Activated CD4-positive, alpha-beta T cell treated with anti-CD3 and anti-CD28 coated beads for 36 hours (primary cell): ENCODE results near the gene PATZ1. TPM values are rescaled to one million over a fixed set of nuclear protein-coding genes. Genes with fewer than 3 reads are reported as not detected.

Experiments
- ATAC-seq: fragments of 200-7000 bp; cut with Tn5 transposase; one replicate; pipeline ENCODE4 v1.10.0; 2021; ENCODE audit warnings: mild to moderate bottlenecking, moderate library complexity
- CTCF ChIA-PET: fragments of 350-600 bp; sonication (Branson Sonifier 250); formaldehyde crosslinking; loops from one replicate; lab custom pipeline; 2021; ENCODE audit warnings: antibody characterized with exemption; lab: Charles Lee
- POLR2A ChIA-PET: fragments of 350-600 bp; sonication (Branson Sonifier 250); formaldehyde crosslinking; loops from one replicate; lab custom pipeline; 2021; ENCODE audit warnings: antibody characterized with exemption, inconsistent platforms; lab: Charles Lee
- DNase-seq: peaks from one replicate; pipeline ENCODE4 v3.0.0-alpha.2; 2020
- H3K27ac Mint-ChIP-seq: one replicate; pipeline ENCODE4 v1.8.0; 2021; ENCODE audit warnings: mixed read lengths
- H3K27me3 Mint-ChIP-seq: one replicate; pipeline ENCODE4 v1.8.0; 2021; ENCODE audit warnings: mixed read lengths
- H3K36me3 Mint-ChIP-seq: one replicate; pipeline ENCODE4 v1.8.0; 2021; ENCODE audit warnings: low read depth, mixed read lengths
- H3K4me1 Mint-ChIP-seq: one replicate; pipeline ENCODE4 v1.8.0; 2021; ENCODE audit warnings: mixed read lengths
- H3K4me3 Mint-ChIP-seq: one replicate; pipeline ENCODE4 v1.8.0; 2021; ENCODE audit warnings: mild to moderate bottlenecking, moderate library complexity, mixed read lengths
- H3K9me3 Mint-ChIP-seq: one replicate; pipeline ENCODE4 v1.8.0; 2021; ENCODE audit warnings: low read depth, mixed read lengths
- intact Hi-C, 2 experiments: fragments of 100-400 bp; cut with DNase I in 1 of 2; cut with micrococcal nuclease in 1 of 2; formaldehyde crosslinking; loops; one replicate each; pipeline versions ENCODE4 v1.14.2 to v1.15.1; 2022 to 2024; cut with DNase I, micrococcal nuclease
- total RNA-seq, 2 experiments: library from RNA; stranded (reverse); gene quantifications; one replicate each; pipeline ENCODE4 v1.2.3, GENCODE V29; 2021

The PATZ1 gene
- total RNA-seq, 2 experiments from 2014 or later, result 22.9 to 23.9 TPM

DNA sequence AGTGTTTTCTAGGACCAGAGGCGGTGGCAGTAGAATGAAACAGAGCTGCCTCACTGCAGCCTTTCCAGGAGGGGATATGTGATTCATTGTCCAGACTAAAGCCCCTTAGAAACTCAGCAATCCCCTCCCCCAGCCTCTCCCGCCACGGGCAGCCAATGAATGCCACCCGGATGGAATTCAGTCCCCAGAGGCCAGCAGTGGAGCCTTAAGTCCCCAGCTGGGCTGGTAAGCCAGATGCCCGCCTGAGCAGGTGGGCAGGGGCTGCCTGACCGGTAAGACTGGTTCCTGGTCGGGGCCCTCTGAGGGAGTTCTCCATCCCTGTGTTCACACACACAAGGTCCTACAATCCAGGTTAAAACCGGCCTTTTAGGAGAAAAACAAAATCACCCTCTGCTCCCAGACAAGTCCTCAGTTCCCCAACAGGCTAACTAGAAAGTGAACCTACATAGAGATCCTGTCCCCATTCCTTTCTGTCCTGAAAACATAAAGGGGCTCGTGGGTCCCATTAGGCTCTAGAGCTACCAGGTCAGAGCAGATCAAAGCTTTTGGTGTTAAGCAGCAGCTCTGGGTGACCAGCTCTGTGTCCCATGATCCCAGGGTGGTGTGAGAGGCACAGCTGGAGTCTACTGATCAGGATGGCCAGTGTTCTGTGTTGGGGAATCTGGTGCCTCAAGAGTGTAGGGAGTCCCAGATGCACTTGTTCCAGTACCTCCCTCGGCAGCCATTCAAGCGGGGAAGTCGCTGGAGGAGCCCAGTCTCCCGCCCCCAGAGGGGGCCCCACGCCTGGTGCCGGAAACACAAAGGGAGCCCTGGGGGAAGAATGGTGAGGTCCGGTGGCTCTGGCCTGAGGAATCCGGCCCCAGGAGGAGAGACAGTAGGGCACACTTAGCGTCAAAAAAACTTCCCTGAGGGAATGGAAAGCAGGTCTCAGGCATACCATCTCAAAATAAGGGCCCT lies 2.6 kb downstream of the PATZ1 start:
- CTCF ChIA-PET, result interaction anchor here (0.6 to 1.5 kb wide), 4 partner anchors 41 to 322 kb away, joined by 3 to 6 read pairs (median 4); no protein-coding TSS in a partner anchor
- peaks cover 55% of the 10 kb centered on the region for H3K4me1 Mint-ChIP-seq

DNA sequence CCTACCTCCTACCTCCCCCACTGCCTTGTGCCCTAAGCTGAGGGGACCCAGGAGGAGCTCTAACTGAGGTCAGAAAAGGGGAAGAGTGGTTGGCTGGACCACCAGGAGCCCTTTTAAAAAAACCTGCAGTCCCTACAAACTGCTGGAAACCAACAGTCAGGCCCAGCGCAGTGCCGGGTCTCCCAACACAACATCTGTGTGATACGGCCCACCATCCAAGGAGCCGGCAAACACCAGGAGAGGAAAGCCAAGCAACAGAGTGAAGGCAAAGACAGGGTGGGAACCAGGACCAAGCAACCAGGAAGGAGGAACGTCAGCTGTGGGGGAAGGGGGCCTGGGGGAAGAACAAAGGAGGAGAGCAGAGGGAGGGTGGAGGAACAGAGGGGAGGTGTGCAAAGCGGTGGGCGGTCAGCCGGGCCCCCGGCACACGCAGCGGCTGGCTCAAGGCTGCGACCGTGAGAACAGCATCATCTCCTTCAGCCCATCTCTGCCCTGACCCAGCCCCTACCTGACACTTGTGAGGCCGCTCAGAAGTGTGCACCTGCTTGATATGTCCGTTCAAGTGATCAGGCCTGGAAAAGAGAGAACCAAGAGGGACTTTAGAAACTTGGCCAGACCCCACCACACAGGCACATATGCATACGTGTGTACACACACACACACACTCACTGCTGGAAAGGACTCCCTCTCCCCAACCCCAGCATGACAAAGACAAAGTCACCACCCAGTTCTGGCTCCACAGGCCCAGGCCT lies 3.6 kb downstream of the PATZ1 start:
- POLR2A ChIA-PET, result interaction anchor here (0.6 kb wide), 1 partner anchor 258 kb away, joined by 4 read pairs; no protein-coding TSS in a partner anchor
- peak; percentile 22 for DNase-seq
- H3K36me3 Mint-ChIP-seq, result peaks cover 51% of the 10 kb centered on the region

More for the DNA sequence above, 2.6 kb downstream of the PATZ1 start:
- Mint-ChIP-seq H3K36me3 (peaks cover 45% of the 10 kb centered on the region), H3K27ac (peak overlapping the region; percentile 92), H3K27me3 (no peaks in the 10 kb centered on the region), H3K4me3 (peak overlapping the region; percentile 90), H3K9me3 (no peaks in the 10 kb centered on the region)
- POLR2A ChIA-PET, result interaction anchor here (0.5 to 2.7 kb wide), 4 partner anchors 49 to 208 kb away, joined by 3 to 8 read pairs (median 5); partner anchors contain the start of gene PIK3IP1
- intact Hi-C loops, result loop anchor here (2.0 to 10.0 kb wide), 4 partner anchors 13 to 601 kb away; partner anchors contain the start of genes LIMK2 (in 1 of the 2), SELENOM (in 1 of the 2) and YWHAH (in 1 of the 2)
- peak; percentile 58 for DNase-seq
- ATAC-seq, result no peak

DNA sequence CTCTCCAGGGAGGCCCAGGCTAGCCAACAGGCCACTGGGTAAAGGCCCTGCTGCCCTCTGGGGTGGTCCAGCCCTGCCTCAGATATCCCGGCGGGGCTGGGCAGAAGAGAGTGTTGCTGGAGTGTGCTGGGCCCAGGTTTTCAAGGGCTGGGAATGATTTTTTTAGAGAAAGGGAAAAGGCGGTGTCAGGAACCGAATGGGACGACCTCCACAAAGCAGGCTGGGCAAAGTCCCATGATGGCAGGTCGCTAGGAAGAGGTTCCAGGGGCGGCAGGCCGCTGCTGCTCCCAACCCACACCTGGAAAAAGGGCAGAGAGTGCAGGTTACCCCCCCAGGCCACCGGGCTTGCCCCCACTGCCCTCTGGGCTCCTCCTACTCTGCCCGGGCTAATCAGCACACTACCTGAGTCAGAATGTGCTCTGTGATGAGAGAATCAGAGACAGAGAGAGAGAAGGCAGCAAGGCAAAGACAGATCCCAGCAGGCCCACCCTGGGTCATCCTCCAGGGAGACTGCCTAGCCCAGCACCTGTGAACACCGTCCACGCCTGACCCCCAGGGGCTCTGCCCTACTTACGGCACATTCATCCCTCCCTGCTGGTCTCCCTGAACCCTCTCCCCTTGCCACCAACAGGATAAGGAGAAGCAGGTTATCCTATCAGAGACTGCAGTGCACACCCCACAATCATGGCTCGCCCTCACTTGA lies 4.6 kb downstream of the PATZ1 start:
- intact Hi-C loops, result loop anchor here in 1 of 2 experiments (10.0 kb wide), 1 partner anchor 603 kb away; the partner anchor contains the start of gene YWHAH
- Mint-ChIP-seq H3K36me3 (peaks cover 57% of the 10 kb centered on the region), H3K4me1 (peaks cover 68% of the 10 kb centered on the region), H3K27ac (peak overlapping the region; percentile 92), H3K4me3 (peak overlapping the region; percentile 90), H3K9me3 (no peaks in the 10 kb centered on the region), H3K27me3 (no peaks in the 10 kb centered on the region)
- POLR2A ChIA-PET, result no interaction called here
- DNase-seq (no peak), ATAC-seq (no peak)
- CTCF ChIA-PET, result no interaction called here

More for the DNA sequence above, 3.6 kb downstream of the PATZ1 start:
- Mint-ChIP-seq H3K27me3 (no peaks in the 10 kb centered on the region), H3K4me3 (peak overlapping the region; percentile 90), H3K4me1 (peaks cover 60% of the 10 kb centered on the region), H3K27ac (peak overlapping the region; percentile 92), H3K9me3 (no peaks in the 10 kb centered on the region)
- intact Hi-C loops, result loop anchor here in 1 of 2 experiments (10.0 kb wide), 1 partner anchor 602 kb away; the partner anchor contains the start of gene YWHAH
- ATAC-seq, result no peak
- CTCF ChIA-PET, result interaction anchor here (0.6 kb wide), 1 partner anchor 292 kb away, joined by 5 read pairs; no protein-coding TSS in a partner anchor

DNA sequence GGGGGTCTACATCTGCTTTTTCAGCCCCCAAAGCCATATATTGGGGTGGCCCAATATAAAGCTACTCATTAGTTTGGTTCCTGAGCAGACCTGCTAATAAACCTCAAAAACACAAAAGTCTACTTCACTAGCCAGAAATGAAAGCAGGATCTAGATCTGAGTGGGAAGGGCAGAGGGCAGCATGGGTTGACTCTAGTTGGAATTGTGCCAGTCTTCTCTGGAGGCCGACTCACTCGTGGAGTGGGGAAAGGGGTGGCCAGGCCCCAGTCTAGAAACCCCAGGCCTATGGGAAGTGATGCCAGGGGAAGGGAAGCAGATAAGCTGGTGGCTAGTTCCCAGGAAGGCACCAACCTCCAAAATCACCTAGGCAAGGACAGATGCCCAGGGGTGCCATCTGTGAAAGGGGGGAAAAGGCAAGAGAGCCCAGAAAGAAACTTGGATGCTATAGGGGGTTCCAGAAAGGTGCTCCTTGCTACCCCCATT lies 5.3 kb downstream of the PATZ1 start:
- CTCF ChIA-PET, result no interaction called here
- intact Hi-C loops, result loop anchor here in 1 of 2 experiments (10.0 kb wide), 1 partner anchor 604 kb away; the partner anchor contains the start of gene YWHAH
- Mint-ChIP-seq H3K9me3 (no peaks in the 10 kb centered on the region), H3K27ac (peak overlapping the region; percentile 77), H3K27me3 (no peaks in the 10 kb centered on the region), H3K4me1 (peaks cover 68% of the 10 kb centered on the region), H3K36me3 (peaks cover 59% of the 10 kb centered on the region), H3K4me3 (no peak overlapping the region)
- DNase-seq (no peak), ATAC-seq (no peak)
- POLR2A ChIA-PET, result no interaction called here

DNA sequence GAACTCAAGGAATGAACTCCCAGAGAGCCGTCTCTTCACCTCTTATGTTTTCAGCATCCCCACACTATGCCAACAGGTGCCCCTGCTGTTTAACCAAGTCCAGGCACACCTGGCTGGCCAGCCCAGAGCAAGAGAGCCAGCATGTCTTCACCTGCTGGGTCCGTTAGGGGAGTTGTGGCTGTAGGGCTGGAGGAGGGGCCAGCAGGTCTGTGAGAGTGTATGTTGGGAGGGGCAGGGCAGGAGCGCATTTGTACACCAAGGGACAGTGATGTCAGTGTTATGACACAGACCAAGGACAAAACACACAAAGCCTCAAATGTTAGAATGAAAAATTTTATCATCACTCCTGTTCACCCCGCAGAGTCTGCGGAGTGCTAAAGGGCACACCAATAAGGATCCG lies 5.8 kb downstream of the PATZ1 start:
- H3K27me3 Mint-ChIP-seq, result no peaks in the 10 kb centered on the region
- H3K4me3 Mint-ChIP-seq, result no peak overlapping the region
- CTCF ChIA-PET, result interaction anchor here (1.0 kb wide), 1 partner anchor 10 kb away, joined by 3 read pairs; no protein-coding TSS in a partner anchor
- H3K9me3 Mint-ChIP-seq, result no peaks in the 10 kb centered on the region
- POLR2A ChIA-PET, result no interaction called here
- ATAC-seq (no peak), DNase-seq (no peak)
- H3K27ac Mint-ChIP-seq, result peak overlapping the region; percentile 5
- H3K36me3 Mint-ChIP-seq, result peaks cover 63% of the 10 kb centered on the region
- peaks cover 68% of the 10 kb centered on the region for H3K4me1 Mint-ChIP-seq
- intact Hi-C loops, result loop anchor here in 1 of 2 experiments (10.0 kb wide), 1 partner anchor 604 kb away; the partner anchor contains the start of gene YWHAH

DNA sequence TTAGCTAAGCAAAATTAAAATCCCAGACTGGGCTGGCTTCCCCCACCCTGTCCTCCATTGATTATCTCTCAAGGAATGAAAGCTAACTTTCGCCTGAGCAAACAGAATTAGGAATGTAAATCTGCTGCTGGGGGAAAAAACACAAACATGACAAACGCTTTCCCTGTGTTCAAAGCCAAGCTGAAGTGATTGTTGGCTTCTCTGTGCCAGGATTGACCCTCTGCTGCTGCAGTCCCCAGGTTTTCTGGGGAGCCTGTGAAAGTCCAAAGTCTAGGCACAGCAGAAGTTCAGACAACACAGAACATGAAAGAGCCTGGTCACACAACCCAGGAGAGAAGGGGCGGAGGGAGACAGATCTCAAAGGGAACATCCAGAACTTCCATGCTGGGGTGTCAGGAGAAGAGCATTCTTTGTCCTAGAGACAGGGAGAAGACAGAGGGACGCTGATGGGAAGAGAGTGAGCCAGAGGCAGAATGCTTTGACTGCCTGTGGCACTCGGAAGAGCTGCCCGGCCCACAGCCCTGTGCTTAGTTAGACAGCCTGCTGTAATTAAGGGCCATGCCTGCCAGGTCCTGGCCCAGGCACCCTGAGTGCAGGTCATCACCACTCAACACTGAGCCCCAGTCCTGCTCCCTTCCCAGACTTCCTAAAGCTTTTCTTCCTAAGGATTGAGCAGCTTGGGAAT lies 6.9 kb downstream of the PATZ1 start:
- Mint-ChIP-seq H3K4me1 (peaks cover 66% of the 10 kb centered on the region), H3K27me3 (no peaks in the 10 kb centered on the region), H3K27ac (peak overlapping the region; percentile 68), H3K36me3 (peaks cover 65% of the 10 kb centered on the region), H3K4me3 (no peak overlapping the region), H3K9me3 (no peaks in the 10 kb centered on the region)
- ChIA-PET CTCF (interaction anchor here (0.6 to 1.7 kb wide), 7 partner anchors 9 to 326 kb away, joined by 3 to 5 read pairs (median 3); no protein-coding TSS in a partner anchor), POLR2A (interaction anchor here (0.6 kb wide), 1 partner anchor 62 kb away, joined by 4 read pairs; no protein-coding TSS in a partner anchor)
- intact Hi-C loops, result no loop called here
- no peak for DNase-seq
- ATAC-seq, result no peak

DNA sequence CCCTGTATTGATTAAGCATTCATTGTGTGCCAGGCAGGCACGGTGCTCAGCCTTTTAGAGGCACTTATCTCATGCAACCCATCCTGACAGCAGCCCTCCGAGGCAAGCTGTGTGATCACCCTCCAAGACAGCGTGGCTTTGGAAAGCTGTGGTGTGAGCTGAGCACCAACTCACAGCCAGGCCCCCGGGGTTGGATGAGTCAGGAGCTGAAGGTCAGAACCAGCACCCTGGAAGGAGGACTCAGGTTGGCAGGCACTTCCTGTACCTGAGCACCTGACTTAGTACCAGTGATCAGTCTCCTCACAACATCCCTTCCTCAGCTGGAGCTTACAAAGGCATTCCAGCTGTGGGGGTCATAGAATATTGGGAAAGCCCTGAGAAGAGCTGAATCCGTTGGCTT lies 9.0 kb downstream of the PATZ1 start:
- ATAC-seq (peak; percentile 76), DNase-seq (peak; percentile 64)
- Mint-ChIP-seq H3K27me3 (no peaks in the 10 kb centered on the region), H3K4me1 (peaks cover 55% of the 10 kb centered on the region), H3K9me3 (no peaks in the 10 kb centered on the region), H3K36me3 (peaks cover 59% of the 10 kb centered on the region), H3K4me3 (no peak overlapping the region), H3K27ac (peak overlapping the region; percentile 76)
- intact Hi-C loops, result no loop called here
- CTCF ChIA-PET, result interaction anchor here (1.1 to 1.7 kb wide), 4 partner anchors 8 to 179 kb away, joined by 3 to 5 read pairs (median 4); partner anchors contain the start of gene PATZ1
- POLR2A ChIA-PET, result interaction anchor here (0.6 to 1.2 kb wide), 4 partner anchors 14 to 159 kb away, joined by 3 to 7 read pairs (median 3); no protein-coding TSS in a partner anchor

DNA sequence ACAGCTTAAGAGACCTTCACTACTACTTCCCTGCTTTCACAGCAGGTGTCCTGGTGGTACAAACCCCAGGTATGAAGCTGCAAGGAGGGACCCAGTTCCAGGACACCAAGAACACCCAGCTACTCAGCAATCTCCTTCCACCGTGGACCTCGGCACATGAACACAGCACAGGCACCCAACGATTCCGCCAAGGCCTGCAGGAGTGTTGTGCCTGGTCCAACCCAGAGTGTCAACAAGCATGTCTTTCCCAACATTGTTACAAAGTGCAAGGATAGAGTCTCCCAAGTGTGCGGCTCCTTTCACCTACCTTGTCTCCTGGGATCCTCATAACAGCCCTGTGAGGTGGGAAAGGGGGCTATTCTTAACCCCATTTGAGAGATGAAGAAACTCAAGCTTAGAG lies 11.8 kb downstream of the PATZ1 start:
- Mint-ChIP-seq H3K36me3 (peaks cover 57% of the 10 kb centered on the region), H3K27me3 (no peaks in the 10 kb centered on the region), H3K4me3 (no peak overlapping the region), H3K4me1 (peaks cover 46% of the 10 kb centered on the region), H3K27ac (no peak overlapping the region), H3K9me3 (no peaks in the 10 kb centered on the region)
- ATAC-seq (no peak), DNase-seq (no peak)
- CTCF ChIA-PET, result interaction anchor here (0.6 to 1.2 kb wide), 4 partner anchors 11 to 415 kb away, joined by 3 to 4 read pairs (median 4); no protein-coding TSS in a partner anchor
- POLR2A ChIA-PET, result no interaction called here
- intact Hi-C loops, result loop anchor here in 1 of 2 experiments (2.0 kb wide), 1 partner anchor 22 kb away; no protein-coding TSS in a partner anchor

DNA sequence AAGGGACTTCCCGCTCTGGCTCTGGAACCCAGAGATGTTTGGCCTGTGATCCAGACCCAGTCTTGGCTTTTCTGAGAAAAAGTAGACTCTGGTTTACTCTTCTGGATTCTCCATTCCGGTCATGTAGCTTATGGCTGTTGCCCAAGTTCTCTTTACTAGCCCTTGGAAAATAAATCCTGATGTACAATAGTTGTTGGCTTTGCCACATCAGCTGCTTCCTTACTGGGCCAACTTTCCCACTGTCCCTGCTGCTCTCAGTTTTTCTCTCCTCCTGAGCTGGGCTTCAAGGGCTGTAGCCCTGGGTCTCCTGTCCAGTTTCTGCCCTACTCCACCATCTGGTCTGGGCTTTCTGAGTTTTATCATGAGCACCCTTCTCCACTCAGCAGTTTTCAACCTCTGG lies 12.5 kb downstream of the PATZ1 start:
- DNase-seq, result no peak
- intact Hi-C loops, result loop anchor here in 1 of 2 experiments (2.0 kb wide), 1 partner anchor 23 kb away; no protein-coding TSS in a partner anchor
- ATAC-seq, result no peak
- Mint-ChIP-seq H3K27me3 (no peaks in the 10 kb centered on the region), H3K36me3 (peaks cover 59% of the 10 kb centered on the region), H3K4me3 (no peak overlapping the region), H3K4me1 (peaks cover 47% of the 10 kb centered on the region), H3K9me3 (no peaks in the 10 kb centered on the region), H3K27ac (peak overlapping the region; percentile 68)
- ChIA-PET POLR2A (interaction anchor here (0.7 kb wide), 1 partner anchor 84 kb away, joined by 3 read pairs; no protein-coding TSS in a partner anchor), CTCF (interaction anchor here (0.6 to 1.2 kb wide), 3 partner anchors 10 to 42 kb away, joined by 3 to 4 read pairs (median 4); no protein-coding TSS in a partner anchor)
